ENCODE data around the gene ISCA2.

GRCh38 chr14:74511966-74512830 lies 18.6 kb downstream of the ISCA2 start:
- TF ChIP-seq, protein P1, sequence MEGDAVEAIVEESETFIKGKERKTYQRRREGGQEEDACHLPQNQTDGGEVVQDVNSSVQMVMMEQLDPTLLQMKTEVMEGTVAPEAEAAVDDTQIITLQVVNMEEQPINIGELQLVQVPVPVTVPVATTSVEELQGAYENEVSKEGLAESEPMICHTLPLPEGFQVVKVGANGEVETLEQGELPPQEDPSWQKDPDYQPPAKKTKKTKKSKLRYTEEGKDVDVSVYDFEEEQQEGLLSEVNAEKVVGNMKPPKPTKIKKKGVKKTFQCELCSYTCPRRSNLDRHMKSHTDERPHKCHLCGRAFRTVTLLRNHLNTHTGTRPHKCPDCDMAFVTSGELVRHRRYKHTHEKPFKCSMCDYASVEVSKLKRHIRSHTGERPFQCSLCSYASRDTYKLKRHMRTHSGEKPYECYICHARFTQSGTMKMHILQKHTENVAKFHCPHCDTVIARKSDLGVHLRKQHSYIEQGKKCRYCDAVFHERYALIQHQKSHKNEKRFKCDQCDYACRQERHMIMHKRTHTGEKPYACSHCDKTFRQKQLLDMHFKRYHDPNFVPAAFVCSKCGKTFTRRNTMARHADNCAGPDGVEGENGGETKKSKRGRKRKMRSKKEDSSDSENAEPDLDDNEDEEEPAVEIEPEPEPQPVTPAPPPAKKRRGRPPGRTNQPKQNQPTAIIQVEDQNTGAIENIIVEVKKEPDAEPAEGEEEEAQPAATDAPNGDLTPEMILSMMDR (conservative IDR thresholded peaks at IDR 0.05 in 1 of 2, IDR thresholded peaks at IDR 0.05 in 1 of 2; ENCODE audit: low read depth in 1 of 2, low read length in 2 of 2): no peak
- TF ChIP-seq EZH2 (IDR thresholded peaks at IDR 0.05; ENCODE audit: low read length, missing control alignments): no peak
